Measurements from ENCODE around the gene IFNGR2. TPM values are rescaled to one million over a fixed set of nuclear protein-coding genes. Genes with fewer than 3 reads are reported as not detected.

Gene IFNGR2
- total and polyA plus RNA-seq, 2 of the 13 experiments (the other 11 are each of a cell fraction or from before 2014, with no cell fraction given) = 61.3 to 117 TPM

DNA sequence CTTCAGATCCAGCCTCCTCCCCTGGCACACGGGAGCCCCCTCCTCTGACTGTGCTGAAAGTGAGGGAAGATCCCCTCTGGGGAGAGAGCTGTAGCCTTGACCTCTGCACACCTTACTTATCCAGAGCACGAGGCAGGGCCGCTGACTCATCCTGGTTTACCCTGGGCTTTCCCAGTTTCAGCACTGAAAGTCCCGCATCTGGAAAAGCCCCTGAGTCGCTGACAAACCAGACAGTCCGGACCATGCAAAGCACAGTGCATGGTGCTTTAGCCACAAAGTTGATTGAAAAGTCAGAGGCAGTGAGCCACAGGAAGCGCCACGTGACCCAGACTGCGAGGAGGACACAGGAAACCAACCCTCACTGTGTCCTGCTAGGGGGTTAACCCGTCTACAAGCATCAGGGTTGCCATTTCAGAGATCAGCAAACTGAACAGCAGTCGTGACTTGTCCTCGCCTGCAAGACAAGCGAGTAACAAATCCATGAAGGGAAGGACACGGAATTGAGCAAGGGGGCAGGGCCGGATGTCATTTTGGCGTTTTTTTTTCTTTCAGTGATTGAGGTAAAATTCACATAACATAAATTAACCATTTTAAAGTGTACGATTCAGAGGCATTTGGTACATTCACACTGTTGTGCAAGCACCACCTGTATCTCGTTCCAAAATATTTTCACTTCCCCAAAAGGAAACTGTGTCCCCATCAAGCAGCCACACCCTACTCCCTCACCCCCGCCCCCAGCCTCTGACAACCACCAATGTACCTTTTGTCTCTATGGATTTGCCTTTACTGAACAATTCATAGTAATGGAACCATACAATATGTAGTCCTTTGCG lies 19.9 kb upstream of the IFNGR2 start (continued):
- TF ChIP-seq, protein P1, sequence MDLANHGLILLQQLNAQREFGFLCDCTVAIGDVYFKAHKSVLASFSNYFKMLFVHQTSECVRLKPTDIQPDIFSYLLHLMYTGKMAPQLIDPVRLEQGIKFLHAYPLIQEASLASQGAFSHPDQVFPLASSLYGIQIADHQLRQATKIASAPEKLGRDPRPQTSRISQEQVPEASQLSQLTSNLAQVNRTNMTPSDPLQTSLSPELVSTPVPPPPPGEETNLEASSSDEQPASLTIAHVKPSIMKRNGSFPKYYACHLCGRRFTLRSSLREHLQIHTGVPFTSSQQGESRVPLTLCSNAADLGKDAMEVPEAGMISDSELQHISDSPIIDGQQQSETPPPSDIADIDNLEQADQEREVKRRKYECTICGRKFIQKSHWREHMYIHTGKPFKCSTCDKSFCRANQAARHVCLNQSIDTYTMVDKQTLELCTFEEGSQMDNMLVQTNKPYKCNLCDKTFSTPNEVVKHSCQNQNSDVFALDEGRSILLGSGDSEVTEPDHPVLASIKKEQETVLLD (CRISPR knock-in tag; IDR thresholded peaks at IDR 0.05; ENCODE audit: low read depth) = 0 out of 2 replicates have a peak, but pooled peaks have one; percentile 50
- TF ChIP-seq ZNF550 (CRISPR knock-in tag; IDR thresholded peaks at IDR 0.05; ENCODE audit: borderline replicate concordance) = no peak
- peak; percentile 78 for TF ChIP-seq ZBTB7B (CRISPR knock-in tag; IDR thresholded peaks at IDR 0.05)
- TF ChIP-seq BORCS8-MEF2B (CRISPR knock-in tag; IDR thresholded peaks at IDR 0.05) = peak; percentile 47; the same call in 1 of the 2 replicates
- no peak for TF ChIP-seq KLF11 (CRISPR knock-in tag; IDR thresholded peaks at IDR 0.05)
- peak; percentile 35; the same call in 1 of the 2 replicates for TF ChIP-seq HNF4G (IDR thresholded peaks at IDR 0.05; ENCODE audit: borderline replicate concordance, low read depth, low read length)
- no peak; the same call in 1 of the 2 replicates for TF ChIP-seq HNF4G (CRISPR knock-in tag; IDR thresholded peaks at IDR 0.05; ENCODE audit: borderline replicate concordance, low read depth)
- TF ChIP-seq NCOA1 (CRISPR knock-in tag; IDR thresholded peaks at IDR 0.05) = no peak
- TF ChIP-seq TCF7L2 (IDR thresholded peaks at IDR 0.05; ENCODE audit: low read depth, low read length) = no peak
- peak; percentile 49; the same call in 1 of the 2 replicates for TF ChIP-seq THAP11 (CRISPR knock-in tag; IDR thresholded peaks at IDR 0.05)
- TF ChIP-seq ZNF20 (CRISPR knock-in tag; IDR thresholded peaks at IDR 0.05) = no peak
- TF ChIP-seq ZNF567 (CRISPR knock-in tag; IDR thresholded peaks at IDR 0.05; ENCODE audit: borderline replicate concordance) = no peak
- TF ChIP-seq RBM39 (IDR thresholded peaks at IDR 0.05; ENCODE audit: low read depth, low read length, poor library complexity, severe bottlenecking) = no peak
- TF ChIP-seq ISX (CRISPR knock-in tag; conservative IDR thresholded peaks at IDR 0.05) = no peak
- no peak for TF ChIP-seq TEAD2 (CRISPR knock-in tag; IDR thresholded peaks at IDR 0.05)
- no peak for TF ChIP-seq ATF1 (CRISPR knock-in tag; IDR thresholded peaks at IDR 0.05)
- TF ChIP-seq MTA1 (CRISPR knock-in tag; IDR thresholded peaks at IDR 0.05; ENCODE audit: borderline replicate concordance) = 0 out of 2 replicates have a peak, but pooled peaks have one; percentile 60
- TF ChIP-seq PRPF4 (IDR thresholded peaks at IDR 0.05; ENCODE audit: low read depth, low read length, poor library complexity, severe bottlenecking) = no peak
- TF ChIP-seq, protein P2, sequence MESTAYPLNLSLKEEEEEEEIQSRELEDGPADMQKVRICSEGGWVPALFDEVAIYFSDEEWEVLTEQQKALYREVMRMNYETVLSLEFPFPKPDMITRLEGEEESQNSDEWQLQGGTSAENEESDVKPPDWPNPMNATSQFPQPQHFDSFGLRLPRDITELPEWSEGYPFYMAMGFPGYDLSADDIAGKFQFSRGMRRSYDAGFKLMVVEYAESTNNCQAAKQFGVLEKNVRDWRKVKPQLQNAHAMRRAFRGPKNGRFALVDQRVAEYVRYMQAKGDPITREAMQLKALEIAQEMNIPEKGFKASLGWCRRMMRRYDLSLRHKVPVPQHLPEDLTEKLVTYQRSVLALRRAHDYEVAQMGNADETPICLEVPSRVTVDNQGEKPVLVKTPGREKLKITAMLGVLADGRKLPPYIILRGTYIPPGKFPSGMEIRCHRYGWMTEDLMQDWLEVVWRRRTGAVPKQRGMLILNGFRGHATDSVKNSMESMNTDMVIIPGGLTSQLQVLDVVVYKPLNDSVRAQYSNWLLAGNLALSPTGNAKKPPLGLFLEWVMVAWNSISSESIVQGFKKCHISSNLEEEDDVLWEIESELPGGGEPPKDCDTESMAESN (CRISPR knock-in tag; conservative IDR thresholded peaks at IDR 0.05) = no peak
- TF ChIP-seq NFKB2 (CRISPR knock-in tag; IDR thresholded peaks at IDR 0.05; ENCODE audit: borderline replicate concordance) = peak; percentile 24; the same call in 1 of the 2 replicates
- TF ChIP-seq, protein P3, sequence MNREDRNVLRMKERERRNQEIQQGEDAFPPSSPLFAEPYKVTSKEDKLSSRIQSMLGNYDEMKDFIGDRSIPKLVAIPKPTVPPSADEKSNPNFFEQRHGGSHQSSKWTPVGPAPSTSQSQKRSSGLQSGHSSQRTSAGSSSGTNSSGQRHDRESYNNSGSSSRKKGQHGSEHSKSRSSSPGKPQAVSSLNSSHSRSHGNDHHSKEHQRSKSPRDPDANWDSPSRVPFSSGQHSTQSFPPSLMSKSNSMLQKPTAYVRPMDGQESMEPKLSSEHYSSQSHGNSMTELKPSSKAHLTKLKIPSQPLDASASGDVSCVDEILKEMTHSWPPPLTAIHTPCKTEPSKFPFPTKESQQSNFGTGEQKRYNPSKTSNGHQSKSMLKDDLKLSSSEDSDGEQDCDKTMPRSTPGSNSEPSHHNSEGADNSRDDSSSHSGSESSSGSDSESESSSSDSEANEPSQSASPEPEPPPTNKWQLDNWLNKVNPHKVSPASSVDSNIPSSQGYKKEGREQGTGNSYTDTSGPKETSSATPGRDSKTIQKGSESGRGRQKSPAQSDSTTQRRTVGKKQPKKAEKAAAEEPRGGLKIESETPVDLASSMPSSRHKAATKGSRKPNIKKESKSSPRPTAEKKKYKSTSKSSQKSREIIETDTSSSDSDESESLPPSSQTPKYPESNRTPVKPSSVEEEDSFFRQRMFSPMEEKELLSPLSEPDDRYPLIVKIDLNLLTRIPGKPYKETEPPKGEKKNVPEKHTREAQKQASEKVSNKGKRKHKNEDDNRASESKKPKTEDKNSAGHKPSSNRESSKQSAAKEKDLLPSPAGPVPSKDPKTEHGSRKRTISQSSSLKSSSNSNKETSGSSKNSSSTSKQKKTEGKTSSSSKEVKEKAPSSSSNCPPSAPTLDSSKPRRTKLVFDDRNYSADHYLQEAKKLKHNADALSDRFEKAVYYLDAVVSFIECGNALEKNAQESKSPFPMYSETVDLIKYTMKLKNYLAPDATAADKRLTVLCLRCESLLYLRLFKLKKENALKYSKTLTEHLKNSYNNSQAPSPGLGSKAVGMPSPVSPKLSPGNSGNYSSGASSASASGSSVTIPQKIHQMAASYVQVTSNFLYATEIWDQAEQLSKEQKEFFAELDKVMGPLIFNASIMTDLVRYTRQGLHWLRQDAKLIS (CRISPR knock-in tag; IDR thresholded peaks at IDR 0.05) = no peak
- peak; percentile 42 for TF ChIP-seq ZNF264 (CRISPR knock-in tag; IDR thresholded peaks at IDR 0.05)
- TF ChIP-seq ZFP41 (CRISPR knock-in tag; IDR thresholded peaks at IDR 0.05; ENCODE audit: borderline replicate concordance) = no peak

All from HepG2 (cell line).